Retinal pigment epithelial cell (primary cell): ENCODE data around the gene EDRF1.

ENCODE experiments used
- DNase-seq: peaks from one replicate; pipeline ENCODE4 v3.0.0-alpha.2; 2010; ENCODE audit warnings: low read depth
- H3K4me3 ChIP-seq: 2 replicates; pipeline ENCODE4 v1.5.1; 2011; ENCODE audit warnings: mild to moderate bottlenecking, low read length, control low read depth, moderate library complexity
- CTCF ChIP-seq: conservative IDR thresholded peaks from 2 replicates; pipeline ENCODE4 v1.5.1; 2011; ENCODE audit warnings: low read depth, low read length, control low read depth, inconsistent platforms

The EDRF1 gene

GRCh38 chr10:125768219-125768855, 48.8 kb downstream of the EDRF1 start:
- peak; percentile 87 for DNase-seq
- no peak overlapping the region for H3K4me3 ChIP-seq
- no peak for TF ChIP-seq CTCF

GRCh38 chr10:125769175-125769574, 49.7 kb downstream of the EDRF1 start:
- H3K4me3 ChIP-seq: no peak overlapping the region
- DNase-seq: no peak
- TF ChIP-seq CTCF: no peak

- DNase-seq: no peak
- H3K4me3 ChIP-seq: no peak overlapping the region
- no peak for TF ChIP-seq CTCF
Observed at GRCh38 chr10:125770844-125771243, 51.3 kb downstream of the EDRF1 start.

- no peak for DNase-seq
Observed at GRCh38 chr10:125772112-125772863, 52.8 kb downstream of the EDRF1 start.

GRCh38 chr10:125772864-125773180, 53.3 kb downstream of the EDRF1 start:
- no peak overlapping the region for H3K4me3 ChIP-seq
- TF ChIP-seq CTCF: no peak
- DNase-seq: no peak

More at GRCh38 chr10:125772112-125772863, 52.8 kb downstream of the EDRF1 start:
- H3K4me3 ChIP-seq: no peak overlapping the region
- no peak for TF ChIP-seq CTCF

GRCh38 chr10:125773687-125774543, 54.4 kb downstream of the EDRF1 start:
- DNase-seq: no peak
- TF ChIP-seq CTCF: no peak
- no peak overlapping the region for H3K4me3 ChIP-seq
